Mucosa of rectum (tissue), 2 donors: ENCODE results near the gene SCARB2.

Experiments used
- H3K27ac ChIP-seq, 2 donors: one replicate each; pipeline ENCODE4 v1.7.0; 2013; ENCODE audit warnings: inconsistent platforms in 2 of 2, low read depth in 2 of 2, low read length in 2 of 2
- H3K27me3 ChIP-seq, 2 donors: one replicate each; pipeline ENCODE4 v1.7.0; 2013; ENCODE audit warnings: low read length in 2 of 2; ENCODE audit not compliant: control insufficient read depth in 2 of 2, insufficient read depth in 2 of 2
- H3K36me3 ChIP-seq, 2 donors: one replicate each; pipeline ENCODE4 v1.7.0; 2013; ENCODE audit warnings: low read length in 2 of 2; ENCODE audit not compliant: control insufficient read depth in 2 of 2, insufficient read depth in 2 of 2
- H3K4me1 ChIP-seq, 2 donors: one replicate each; pipeline ENCODE4 v1.7.0; 2013; ENCODE audit warnings: low read length in 2 of 2, mild to moderate bottlenecking in 1 of 2; ENCODE audit not compliant: control insufficient read depth in 2 of 2, insufficient read depth in 2 of 2
- H3K4me3 ChIP-seq, 2 donors: one replicate each; pipeline ENCODE4 v1.7.0; 2013; ENCODE audit warnings: low read length in 2 of 2
- H3K9ac ChIP-seq, 2 donors: one replicate each; pipeline ENCODE4 v1.7.0; 2013; ENCODE audit warnings: low read length in 2 of 2, low read depth in 1 of 2, mild to moderate bottlenecking in 1 of 2
- H3K9me3 ChIP-seq, 2 donors: one replicate each; pipeline ENCODE4 v1.7.0; 2013; ENCODE audit warnings: low read length in 2 of 2; ENCODE audit not compliant: control insufficient read depth in 2 of 2
- donor health status: healthy.
- donor health status: Normal muscosa, but diverticular disease.

SCARB2 gene

GRCh38 chr4:76233529-76233928 lies 19.9 kb upstream of the SCARB2 start:
- Histone ChIP-seq H3K36me3 (no peaks in the 10 kb centered on the region), H3K4me3 (no peak overlapping the region), H3K4me1 (peaks cover 0 to 9% of the 10 kb centered on the region in 2 donors), H3K27ac (no peak overlapping the region), H3K27me3 (no peaks in the 10 kb centered on the region), H3K9ac (no peak overlapping the region), H3K9me3 (peaks cover 0 to 2% of the 10 kb centered on the region in 2 donors)

- Histone ChIP-seq H3K36me3 (no peaks in the 10 kb centered on the region), H3K4me3 (no peak overlapping the region), H3K9ac (no peak overlapping the region), H3K9me3 (peaks cover 0 to 2% of the 10 kb centered on the region in 2 donors), H3K4me1 (peaks cover 0 to 9% of the 10 kb centered on the region in 2 donors), H3K27ac (no peak overlapping the region), H3K27me3 (no peaks in the 10 kb centered on the region)
These were observed 19.5 kb upstream of the SCARB2 start for GRCh38 chr4:76233083-76233482.

- Histone ChIP-seq H3K4me3 (no peak overlapping the region), H3K9me3 (peaks cover 0 to 2% of the 10 kb centered on the region in 2 donors), H3K36me3 (no peaks in the 10 kb centered on the region), H3K27me3 (no peaks in the 10 kb centered on the region), H3K27ac (no peak overlapping the region), H3K9ac (no peak overlapping the region), H3K4me1 (peaks cover 0 to 9% of the 10 kb centered on the region in 2 donors)
These were observed 19.1 kb upstream of the SCARB2 start for GRCh38 chr4:76232681-76233080.

GRCh38 chr4:76226418-76226817 lies 12.8 kb upstream of the SCARB2 start:
- no peaks in the 10 kb centered on the region for H3K27me3 ChIP-seq
- no peaks in the 10 kb centered on the region for H3K36me3 ChIP-seq

GRCh38 chr4:76224171-76224570 lies 10.5 kb upstream of the SCARB2 start:
- Histone ChIP-seq H3K9me3 (no peaks in the 10 kb centered on the region), H3K4me1 (no peaks in the 10 kb centered on the region), H3K27ac (no peak overlapping the region), H3K27me3 (no peaks in the 10 kb centered on the region), H3K4me3 (no peak overlapping the region), H3K9ac (no peak overlapping the region), H3K36me3 (no peaks in the 10 kb centered on the region)

More at GRCh38 chr4:76226418-76226817, 12.8 kb upstream of the SCARB2 start:
- Histone ChIP-seq H3K9ac (no peak overlapping the region), H3K27ac (no peak overlapping the region), H3K4me3 (no peak overlapping the region), H3K9me3 (no peaks in the 10 kb centered on the region), H3K4me1 (no peaks in the 10 kb centered on the region)

DNA sequence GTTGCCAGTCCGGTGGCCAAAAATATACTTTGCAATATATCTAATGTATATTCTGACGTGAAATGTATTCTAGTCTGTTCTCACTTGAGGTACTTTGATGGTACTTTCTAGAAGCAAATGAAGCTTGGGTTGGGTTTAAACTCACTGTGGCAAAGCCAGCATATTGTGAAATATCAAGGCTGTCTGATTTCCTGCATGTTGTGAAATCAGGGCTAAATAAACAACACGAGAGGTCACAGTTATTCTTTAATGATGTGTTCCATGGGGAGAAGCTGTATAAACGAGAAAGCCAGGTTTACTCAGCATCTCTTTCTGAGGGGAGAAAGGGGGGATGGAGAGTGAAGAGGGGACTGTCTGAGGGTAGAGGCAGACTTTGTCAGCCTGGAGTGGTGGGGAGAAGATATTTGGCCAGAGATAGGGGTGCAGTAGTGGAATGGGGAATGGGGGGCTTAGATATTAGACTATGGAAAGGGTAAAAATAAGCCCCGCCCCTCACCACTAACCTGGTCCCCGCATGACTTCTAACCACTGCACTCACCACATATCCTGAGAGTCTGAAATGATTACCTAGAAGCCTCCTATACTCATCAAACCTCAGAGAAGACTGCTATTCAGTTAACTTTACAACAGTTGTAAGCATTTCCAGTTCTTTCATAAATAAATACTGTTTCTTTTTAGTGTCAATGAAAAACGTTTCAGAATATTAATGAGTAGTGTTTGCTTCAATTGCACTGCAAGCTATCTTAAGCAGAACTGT lies 5.9 kb upstream of the SCARB2 start:
- H3K9ac ChIP-seq = no peak overlapping the region
- no peak overlapping the region for H3K4me3 ChIP-seq
- H3K27me3 ChIP-seq = no peaks in the 10 kb centered on the region
- H3K36me3 ChIP-seq = no peaks in the 10 kb centered on the region
- peaks cover 20 to 24% of the 10 kb centered on the region in 2 donors for H3K4me1 ChIP-seq
- peak overlapping the region in 1 of 2 donors; percentile 21 for H3K27ac ChIP-seq
- H3K9me3 ChIP-seq = no peaks in the 10 kb centered on the region

GRCh38 chr4:76216975-76217814 lies 3.6 kb upstream of the SCARB2 start:
- Histone ChIP-seq H3K27ac (peak overlapping the region in 1 of 2 donors; percentile 8), H3K4me3 (no peak overlapping the region), H3K9ac (no peak overlapping the region), H3K36me3 (no peaks in the 10 kb centered on the region), H3K9me3 (no peaks in the 10 kb centered on the region), H3K4me1 (peaks cover 26 to 40% of the 10 kb centered on the region in 2 donors), H3K27me3 (no peaks in the 10 kb centered on the region)

DNA sequence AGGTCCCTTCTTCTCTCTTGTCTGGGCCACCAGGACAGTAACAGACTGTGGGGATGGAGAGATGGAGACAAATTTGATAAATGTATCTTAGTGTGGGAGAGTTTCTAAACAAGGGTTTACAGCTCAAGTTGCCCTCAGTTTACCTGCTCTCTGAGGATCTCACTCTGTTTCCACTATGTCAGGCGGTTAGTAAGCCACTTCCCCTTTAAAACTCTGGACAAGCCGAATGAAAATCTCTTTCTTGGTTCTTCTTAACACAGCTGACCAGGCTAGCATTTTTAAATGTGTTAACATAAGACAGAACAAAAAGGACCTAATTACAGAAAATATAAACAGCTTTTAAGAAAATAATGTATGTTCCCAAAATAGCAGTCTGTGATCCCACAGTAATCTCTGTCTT lies 2.9 kb upstream of the SCARB2 start:
- Histone ChIP-seq H3K4me1 (peaks cover 31 to 45% of the 10 kb centered on the region in 2 donors), H3K36me3 (no peaks in the 10 kb centered on the region), H3K27me3 (no peaks in the 10 kb centered on the region), H3K4me3 (no peak overlapping the region), H3K27ac (no peak overlapping the region), H3K9me3 (no peaks in the 10 kb centered on the region), H3K9ac (no peak overlapping the region)

DNA sequence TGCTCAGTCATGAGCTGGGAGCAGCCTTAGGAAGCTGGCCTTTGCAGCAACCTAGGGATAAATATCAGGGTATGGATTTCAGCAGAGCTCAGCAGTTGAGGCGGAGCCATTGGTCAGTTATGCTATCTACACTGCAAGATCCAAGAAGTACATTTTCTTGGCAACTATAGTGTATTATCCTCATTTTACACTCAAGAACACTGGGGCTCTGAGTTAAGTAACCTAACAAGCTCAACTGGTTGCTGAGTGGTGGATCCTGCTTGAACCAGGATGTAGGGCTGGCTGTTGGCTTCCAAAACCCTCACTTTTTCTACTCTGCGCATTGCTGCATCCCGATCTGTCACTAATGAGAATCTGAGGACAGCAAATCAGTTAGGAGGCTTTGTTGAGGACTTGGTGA lies 1.5 kb upstream of the SCARB2 start:
- Histone ChIP-seq H3K9me3 (no peaks in the 10 kb centered on the region), H3K4me1 (peaks cover 37 to 59% of the 10 kb centered on the region in 2 donors), H3K4me3 (peak overlapping the region in 1 of 2 donors; percentile 82), H3K27me3 (no peaks in the 10 kb centered on the region), H3K9ac (no peak overlapping the region), H3K27ac (peak overlapping the region; percentile 97), H3K36me3 (no peaks in the 10 kb centered on the region)

DNA sequence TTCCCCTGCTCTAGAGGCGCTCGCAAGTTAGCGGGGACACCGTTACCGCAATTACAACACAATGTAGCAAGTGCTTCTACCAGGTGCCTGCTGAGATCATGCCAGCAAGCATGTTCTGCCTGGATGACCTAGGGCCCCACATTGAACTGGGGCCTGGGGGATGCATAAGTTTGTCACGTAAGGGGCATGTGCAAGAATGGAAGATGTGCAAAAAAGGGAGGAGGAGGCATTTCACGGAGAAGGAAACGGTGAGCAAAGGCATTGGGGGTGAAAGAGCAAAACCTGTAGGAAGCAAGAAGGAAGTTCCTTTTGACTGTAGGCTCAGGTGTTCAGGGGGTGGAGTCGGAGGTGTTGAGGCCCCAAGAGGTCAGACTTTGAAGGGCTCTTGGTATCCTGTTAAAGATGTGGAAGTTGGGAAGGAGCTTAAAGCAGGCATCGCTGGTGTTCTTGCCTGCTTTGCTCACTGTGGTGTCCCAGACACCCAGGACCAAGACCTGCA lies 602 bp upstream of the SCARB2 start:
- Histone ChIP-seq H3K27ac (peak overlapping the region; percentile 97), H3K4me1 (peaks cover 41 to 67% of the 10 kb centered on the region in 2 donors), H3K9ac (peak overlapping the region; percentile 92 to 98), H3K36me3 (peaks cover 0 to 5% of the 10 kb centered on the region in 2 donors), H3K9me3 (no peaks in the 10 kb centered on the region), H3K4me3 (peak overlapping the region; percentile 82 to 95), H3K27me3 (no peaks in the 10 kb centered on the region)
